ENCODE data around the gene APC.

DNA sequence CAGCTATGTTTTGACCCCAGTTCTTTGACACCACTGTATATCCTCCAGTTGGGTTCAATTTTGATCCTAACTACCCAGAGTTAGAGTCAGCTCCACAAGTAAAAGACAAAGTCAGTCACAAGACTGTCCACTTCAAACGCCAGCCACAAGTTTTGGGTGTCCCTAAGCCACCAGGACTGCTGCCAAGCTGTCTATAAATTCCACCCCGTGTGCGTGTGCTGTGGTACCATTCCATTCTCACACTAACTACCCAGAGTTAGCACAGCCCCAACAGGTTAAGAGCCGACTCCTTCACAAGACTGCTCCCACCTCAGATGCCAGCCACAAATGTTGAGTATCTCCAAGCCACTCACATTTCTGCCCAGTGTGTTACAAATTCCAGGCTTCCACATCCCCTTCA, 56.7 kb downstream of the APC start:
- TF ChIP-seq SP2 (CRISPR knock-in tag; IDR thresholded peaks at IDR 0.05) (no peak), TBX2 (CRISPR knock-in tag; IDR thresholded peaks at IDR 0.05; ENCODE audit: borderline replicate concordance) (no peak)
